Epithelial cell of proximal tubule (primary cell): ENCODE measurements around the gene NUDT16L1. TPM values are rescaled to one million over a fixed set of nuclear protein-coding genes. Genes with fewer than 3 reads are reported as not detected.

ENCODE experiments used
- DNase-seq: peaks from one replicate; pipeline ENCODE4 v3.0.0-alpha.2; 2011; ENCODE audit warnings: low read depth
- H3K4me3 ChIP-seq: 2 replicates; pipeline ENCODE4 v1.5.1; 2011; ENCODE audit warnings: low read depth, mild to moderate bottlenecking, low read length
- CTCF ChIP-seq: conservative IDR thresholded peaks from 2 replicates; pipeline ENCODE4 v1.5.1; 2012; ENCODE audit warnings: low read depth, mild to moderate bottlenecking, low read length
- total RNA-seq: library from RNA; depleted of rRNA; stranded (reverse); fragments of >200 nt; gene quantifications from 2 replicates; pipeline ENCODE4 v1.2.3, GENCODE V29; 2015

The NUDT16L1 gene
- total RNA-seq, 1 donor from 2014 or later, result 23.8 TPM

GRCh38 chr16:4713663-4714501 is 20.5 kb downstream of the NUDT16L1 start:
- TF ChIP-seq CTCF, result no peak
- H3K4me3 ChIP-seq, result no peak overlapping the region
- DNase-seq, result no peak

GRCh38 chr16:4714996-4715395 is 21.6 kb downstream of the NUDT16L1 start:
- DNase-seq, result no peak
- no peak for TF ChIP-seq CTCF
- no peak overlapping the region for H3K4me3 ChIP-seq

GRCh38 chr16:4718466-4718865 is 25.1 kb downstream of the NUDT16L1 start:
- H3K4me3 ChIP-seq, result no peak overlapping the region
- no peak for DNase-seq
- no peak for TF ChIP-seq CTCF

- no peak for TF ChIP-seq CTCF
- no peak for DNase-seq
- H3K4me3 ChIP-seq, result no peak overlapping the region
Observed at GRCh38 chr16:4723071-4723767, 29.9 kb downstream of the NUDT16L1 start.

- no peak for DNase-seq
- H3K4me3 ChIP-seq, result no peak overlapping the region
- TF ChIP-seq CTCF, result no peak
Observed at GRCh38 chr16:4724661-4725270, 31.4 kb downstream of the NUDT16L1 start.

- no peak overlapping the region for H3K4me3 ChIP-seq
- no peak for DNase-seq
- no peak for TF ChIP-seq CTCF
Observed at GRCh38 chr16:4726616-4727015, 33.3 kb downstream of the NUDT16L1 start.
